ENCODE measurements around the gene STIMATE.

Gene STIMATE

GRCh38 chr3:52829906-52830463, 67.4 kb downstream of the STIMATE start:
- no peak for DNase-seq

GRCh38 chr3:52829482-52829881, 67.9 kb downstream of the STIMATE start:
- H3K36me3 ChIP-seq (replicated peaks; ENCODE audit: insufficient read depth, low read length) = no peaks in the 10 kb centered on the region
- H2AFZ ChIP-seq (ENCODE audit: low read length) = no peak overlapping the region
- H3K27me3 ChIP-seq (replicated peaks; ENCODE audit: insufficient read depth, low read length) = no peaks in the 10 kb centered on the region
- H3K79me2 ChIP-seq (ENCODE audit: low read length) = no peaks in the 10 kb centered on the region
- no peaks in the 10 kb centered on the region for H3K9me3 ChIP-seq (replicated peaks; ENCODE audit: insufficient read depth, low read length)
- no peak overlapping the region for H3K9ac ChIP-seq (ENCODE audit: low read length)
- no peak overlapping the region for H3K4me2 ChIP-seq (ENCODE audit: low read depth, low read length)
- no peak overlapping the region for H3K4me3 ChIP-seq (ENCODE audit: low read length)
- no peak overlapping the region for H3K27ac ChIP-seq (ENCODE audit: low read length)
- DNase-seq = no peak
- no peak for TF ChIP-seq EZH2 (optimal IDR thresholded peaks at IDR 0.05; ENCODE audit: low read depth, low read length)
- TF ChIP-seq CTCF (IDR thresholded peaks at IDR 0.05; ENCODE audit: low read length) = no peak
- H3K9me2 ChIP-seq (replicated peaks; ENCODE audit: insufficient read depth, low read length) = no peaks in the 10 kb centered on the region
- no peaks in the 10 kb centered on the region for H3F3A ChIP-seq (ENCODE audit: insufficient read depth, low read length)
- H4K20me1 ChIP-seq (ENCODE audit: insufficient read depth, low read length) = no peaks in the 10 kb centered on the region
- no peaks in the 10 kb centered on the region for H3K4me1 ChIP-seq (ENCODE audit: low read length)

More at GRCh38 chr3:52829906-52830463, 67.4 kb downstream of the STIMATE start:
- Histone ChIP-seq H2AFZ (ENCODE audit: low read length) (no peak overlapping the region), H3F3A (ENCODE audit: insufficient read depth, low read length) (no peaks in the 10 kb centered on the region), H3K27ac (ENCODE audit: low read length) (no peak overlapping the region), H3K79me2 (ENCODE audit: low read length) (no peaks in the 10 kb centered on the region), H3K27me3 (replicated peaks; ENCODE audit: insufficient read depth, low read length) (no peaks in the 10 kb centered on the region), H3K9me3 (replicated peaks; ENCODE audit: insufficient read depth, low read length) (no peaks in the 10 kb centered on the region), H3K9me2 (replicated peaks; ENCODE audit: insufficient read depth, low read length) (no peaks in the 10 kb centered on the region), H3K4me1 (ENCODE audit: low read length) (no peaks in the 10 kb centered on the region), H3K4me3 (ENCODE audit: low read length) (no peak overlapping the region), H3K9ac (ENCODE audit: low read length) (no peak overlapping the region), H4K20me1 (ENCODE audit: insufficient read depth, low read length) (no peaks in the 10 kb centered on the region), H3K4me2 (ENCODE audit: low read depth, low read length) (no peak overlapping the region), H3K36me3 (replicated peaks; ENCODE audit: insufficient read depth, low read length) (no peaks in the 10 kb centered on the region)
- TF ChIP-seq CTCF (IDR thresholded peaks at IDR 0.05; ENCODE audit: low read length) = no peak
- no peak for TF ChIP-seq EZH2phosphoT487 (IDR thresholded peaks at IDR 0.05; ENCODE audit: low read length)
- no peak for TF ChIP-seq EZH2 (optimal IDR thresholded peaks at IDR 0.05; ENCODE audit: low read depth, low read length)

- H3K9me3 ChIP-seq (replicated peaks; ENCODE audit: insufficient read depth, low read length) = no peaks in the 10 kb centered on the region
- H3K79me2 ChIP-seq (ENCODE audit: low read length) = no peaks in the 10 kb centered on the region
- no peak overlapping the region for H3K9ac ChIP-seq (ENCODE audit: low read length)
- no peaks in the 10 kb centered on the region for H4K20me1 ChIP-seq (ENCODE audit: insufficient read depth, low read length)
- H3K9me2 ChIP-seq (replicated peaks; ENCODE audit: insufficient read depth, low read length) = no peaks in the 10 kb centered on the region
- H3K4me3 ChIP-seq (ENCODE audit: low read length) = no peak overlapping the region
- H3K4me1 ChIP-seq (ENCODE audit: low read length) = no peaks in the 10 kb centered on the region
- H3K27ac ChIP-seq (ENCODE audit: low read length) = no peak overlapping the region
- DNase-seq = no peak
- no peaks in the 10 kb centered on the region for H3K27me3 ChIP-seq (replicated peaks; ENCODE audit: insufficient read depth, low read length)
- TF ChIP-seq EZH2 (optimal IDR thresholded peaks at IDR 0.05; ENCODE audit: low read depth, low read length) (no peak), CTCF (IDR thresholded peaks at IDR 0.05; ENCODE audit: low read length) (no peak), EZH2phosphoT487 (IDR thresholded peaks at IDR 0.05; ENCODE audit: low read length) (no peak)
- H3F3A ChIP-seq (ENCODE audit: insufficient read depth, low read length) = no peaks in the 10 kb centered on the region
- H3K4me2 ChIP-seq (ENCODE audit: low read depth, low read length) = no peak overlapping the region
- H2AFZ ChIP-seq (ENCODE audit: low read length) = no peak overlapping the region
- no peaks in the 10 kb centered on the region for H3K36me3 ChIP-seq (replicated peaks; ENCODE audit: insufficient read depth, low read length)
Measured at GRCh38 chr3:52827866-52828376, 69.4 kb downstream of the STIMATE start.
